ENCODE data around the gene CNGA3. TPM values are rescaled to one million over a fixed set of nuclear protein-coding genes. Genes with fewer than 3 reads are reported as not detected.
"Not testable (repeated sequence)": the region's sequence is repeated elsewhere in the genome, so short reads cannot be mapped to it uniquely, and the experiment has no call there.

Gene CNGA3
- total RNA-seq, 1 donor from 2014 or later: not detected

- H3K9me3 Mint-ChIP-seq (ENCODE audit: low read depth): peaks cover 16% of the 10 kb centered on the region
- no peak overlapping the region for H3K4me3 Mint-ChIP-seq (ENCODE audit: unreplicated experiment)
- no peaks in the 10 kb centered on the region for H3K27me3 Mint-ChIP-seq (ENCODE audit: low read depth)
- no peaks in the 10 kb centered on the region for H3K36me3 Mint-ChIP-seq (ENCODE audit: low read depth)
- H3K4me1 Mint-ChIP-seq (ENCODE audit: low read depth): no peaks in the 10 kb centered on the region
- H3K27ac Mint-ChIP-seq (ENCODE audit: unreplicated experiment): no peak overlapping the region
- TF ChIP-seq CTCF (IDR thresholded peaks at IDR 0.05): no peak
- DNase-seq (ENCODE audit: low spot score): no peak
These were observed 30.3 kb upstream of the CNGA3 start for GRCh38 chr2:98315957-98316356.

GRCh38 chr2:98317214-98317613, 29.0 kb upstream of the CNGA3 start:
- Mint-ChIP-seq H3K9me3 (ENCODE audit: low read depth) (peaks cover 23% of the 10 kb centered on the region), H3K4me3 (ENCODE audit: unreplicated experiment) (no peak overlapping the region), H3K27ac (ENCODE audit: unreplicated experiment) (no peak overlapping the region), H3K27me3 (ENCODE audit: low read depth) (no peaks in the 10 kb centered on the region), H3K4me1 (ENCODE audit: low read depth) (no peaks in the 10 kb centered on the region), H3K36me3 (ENCODE audit: low read depth) (peaks cover 2% of the 10 kb centered on the region)
- no peak for DNase-seq (ENCODE audit: low spot score)
- no peak for TF ChIP-seq CTCF (IDR thresholded peaks at IDR 0.05)

- H3K36me3 Mint-ChIP-seq (ENCODE audit: low read depth); H3K27ac Mint-ChIP-seq (ENCODE audit: unreplicated experiment): not testable (repeated sequence)
- H3K9me3 Mint-ChIP-seq (ENCODE audit: low read depth): peaks cover 42% of the 10 kb centered on the region
These were observed 26.1 kb upstream of the CNGA3 start for GRCh38 chr2:98320171-98320570.

GRCh38 chr2:98324181-98324580, 22.1 kb upstream of the CNGA3 start:
- DNase-seq (ENCODE audit: low spot score): no peak
- Mint-ChIP-seq H3K9me3 (ENCODE audit: low read depth) (peaks cover 46% of the 10 kb centered on the region), H3K27me3 (ENCODE audit: low read depth) (no peaks in the 10 kb centered on the region)

More at GRCh38 chr2:98320171-98320570, 26.1 kb upstream of the CNGA3 start:
- not testable (repeated sequence) for H3K4me3 Mint-ChIP-seq (ENCODE audit: unreplicated experiment); H3K4me1 Mint-ChIP-seq (ENCODE audit: low read depth); H3K27me3 Mint-ChIP-seq (ENCODE audit: low read depth); DNase-seq (ENCODE audit: low spot score)

GRCh38 chr2:98327776-98328175, 18.5 kb upstream of the CNGA3 start:
- peaks cover 8% of the 10 kb centered on the region for H3K36me3 Mint-ChIP-seq (ENCODE audit: low read depth)
- H3K27ac Mint-ChIP-seq (ENCODE audit: unreplicated experiment): no peak overlapping the region
- no peak for TF ChIP-seq CTCF (IDR thresholded peaks at IDR 0.05)
- peaks cover 3% of the 10 kb centered on the region for H3K4me1 Mint-ChIP-seq (ENCODE audit: low read depth)
- H3K4me3 Mint-ChIP-seq (ENCODE audit: unreplicated experiment): no peak overlapping the region
- peaks cover 30% of the 10 kb centered on the region for H3K9me3 Mint-ChIP-seq (ENCODE audit: low read depth)
- DNase-seq (ENCODE audit: low spot score): no peak
- H3K27me3 Mint-ChIP-seq (ENCODE audit: low read depth): no peaks in the 10 kb centered on the region

More at GRCh38 chr2:98324181-98324580, 22.1 kb upstream of the CNGA3 start:
- Mint-ChIP-seq H3K36me3 (ENCODE audit: low read depth) (peaks cover 9% of the 10 kb centered on the region), H3K27ac (ENCODE audit: unreplicated experiment) (no peak overlapping the region), H3K4me1 (ENCODE audit: low read depth) (peaks cover 3% of the 10 kb centered on the region), H3K4me3 (ENCODE audit: unreplicated experiment) (no peak overlapping the region)
- no peak for TF ChIP-seq CTCF (IDR thresholded peaks at IDR 0.05)

- Mint-ChIP-seq H3K27me3 (ENCODE audit: low read depth) (no peaks in the 10 kb centered on the region), H3K4me1 (ENCODE audit: low read depth) (peaks cover 12% of the 10 kb centered on the region), H3K36me3 (ENCODE audit: low read depth) (peaks cover 3% of the 10 kb centered on the region), H3K4me3 (ENCODE audit: unreplicated experiment) (no peak overlapping the region), H3K27ac (ENCODE audit: unreplicated experiment) (no peak overlapping the region), H3K9me3 (ENCODE audit: low read depth) (peaks cover 16% of the 10 kb centered on the region)
- no peak for DNase-seq (ENCODE audit: low spot score)
- TF ChIP-seq CTCF (IDR thresholded peaks at IDR 0.05): no peak
These were observed 16.7 kb upstream of the CNGA3 start for GRCh38 chr2:98329549-98329948.
